ENCODE results near the gene GLYATL3.

GLYATL3 gene

GRCh38 chr6:49565261-49565660, 65.5 kb downstream of the GLYATL3 start:
- H3K4me1 ChIP-seq (ENCODE audit: low read depth, poor library complexity, severe bottlenecking), result no peaks in the 10 kb centered on the region
- H4K20me1 ChIP-seq (ENCODE audit: insufficient read depth), result no peaks in the 10 kb centered on the region
- no peak overlapping the region for H3K4me3 ChIP-seq (IDR thresholded peaks at IDR 0.05; ENCODE audit: insufficient read depth, low read depth, low read length)
- H3K36me3 ChIP-seq (ENCODE audit: insufficient read depth), result no peaks in the 10 kb centered on the region
- H3K9ac ChIP-seq, result no peak overlapping the region
- no peak overlapping the region for H3K4me2 ChIP-seq
- H3K27me3 ChIP-seq (ENCODE audit: insufficient read depth, low read depth), result no peaks in the 10 kb centered on the region
- TF ChIP-seq CTCF (conservative IDR thresholded peaks at IDR 0.05; ENCODE audit: low read depth, low read length), result no peak
- H3K79me2 ChIP-seq (ENCODE audit: insufficient read depth, low read depth), result no peaks in the 10 kb centered on the region
- H2AFZ ChIP-seq (ENCODE audit: low read depth), result no peak overlapping the region
- no peak overlapping the region for H3K27ac ChIP-seq

GRCh38 chr6:49565855-49566254, 66.1 kb downstream of the GLYATL3 start:
- H4K20me1 ChIP-seq (ENCODE audit: insufficient read depth), result no peaks in the 10 kb centered on the region
- TF ChIP-seq CTCF (conservative IDR thresholded peaks at IDR 0.05; ENCODE audit: low read depth, low read length), result no peak
- H3K4me2 ChIP-seq, result no peak overlapping the region
- H3K4me1 ChIP-seq (ENCODE audit: low read depth, poor library complexity, severe bottlenecking), result no peaks in the 10 kb centered on the region
- no peaks in the 10 kb centered on the region for H3K79me2 ChIP-seq (ENCODE audit: insufficient read depth, low read depth)
- H3K9ac ChIP-seq, result no peak overlapping the region
- H3K27me3 ChIP-seq (ENCODE audit: insufficient read depth, low read depth), result no peaks in the 10 kb centered on the region
- H3K36me3 ChIP-seq (ENCODE audit: insufficient read depth), result no peaks in the 10 kb centered on the region
- no peak overlapping the region for H3K27ac ChIP-seq
- H3K4me3 ChIP-seq (IDR thresholded peaks at IDR 0.05; ENCODE audit: insufficient read depth, low read depth, low read length), result no peak overlapping the region
- no peak overlapping the region for H2AFZ ChIP-seq (ENCODE audit: low read depth)

GRCh38 chr6:49570474-49571079, 70.9 kb downstream of the GLYATL3 start:
- Histone ChIP-seq H3K36me3 (ENCODE audit: insufficient read depth) (no peaks in the 10 kb centered on the region), H4K20me1 (ENCODE audit: insufficient read depth) (no peaks in the 10 kb centered on the region), H3K4me3 (IDR thresholded peaks at IDR 0.05; ENCODE audit: insufficient read depth, low read depth, low read length) (no peak overlapping the region), H3K4me2 (no peak overlapping the region), H3K27me3 (ENCODE audit: insufficient read depth, low read depth) (no peaks in the 10 kb centered on the region), H3K79me2 (ENCODE audit: insufficient read depth, low read depth) (no peaks in the 10 kb centered on the region), H2AFZ (ENCODE audit: low read depth) (no peak overlapping the region), H3K27ac (no peak overlapping the region), H3K4me1 (ENCODE audit: low read depth, poor library complexity, severe bottlenecking) (no peaks in the 10 kb centered on the region), H3K9ac (no peak overlapping the region)
- TF ChIP-seq CTCF (conservative IDR thresholded peaks at IDR 0.05; ENCODE audit: low read depth, low read length), result no peak

- Histone ChIP-seq H3K36me3 (ENCODE audit: insufficient read depth) (no peaks in the 10 kb centered on the region), H3K4me3 (IDR thresholded peaks at IDR 0.05; ENCODE audit: insufficient read depth, low read depth, low read length) (no peak overlapping the region), H3K27ac (no peak overlapping the region), H3K79me2 (ENCODE audit: insufficient read depth, low read depth) (no peaks in the 10 kb centered on the region), H3K4me2 (no peak overlapping the region), H3K27me3 (ENCODE audit: insufficient read depth, low read depth) (no peaks in the 10 kb centered on the region), H2AFZ (ENCODE audit: low read depth) (no peak overlapping the region), H3K9ac (no peak overlapping the region), H4K20me1 (ENCODE audit: insufficient read depth) (no peaks in the 10 kb centered on the region), H3K4me1 (ENCODE audit: low read depth, poor library complexity, severe bottlenecking) (no peaks in the 10 kb centered on the region)
- no peak for TF ChIP-seq CTCF (conservative IDR thresholded peaks at IDR 0.05; ENCODE audit: low read depth, low read length)
These were observed 76.9 kb downstream of the GLYATL3 start for GRCh38 chr6:49576618-49577017.
